Measurements from ENCODE around the gene LRRC66.

The LRRC66 gene

DNA sequence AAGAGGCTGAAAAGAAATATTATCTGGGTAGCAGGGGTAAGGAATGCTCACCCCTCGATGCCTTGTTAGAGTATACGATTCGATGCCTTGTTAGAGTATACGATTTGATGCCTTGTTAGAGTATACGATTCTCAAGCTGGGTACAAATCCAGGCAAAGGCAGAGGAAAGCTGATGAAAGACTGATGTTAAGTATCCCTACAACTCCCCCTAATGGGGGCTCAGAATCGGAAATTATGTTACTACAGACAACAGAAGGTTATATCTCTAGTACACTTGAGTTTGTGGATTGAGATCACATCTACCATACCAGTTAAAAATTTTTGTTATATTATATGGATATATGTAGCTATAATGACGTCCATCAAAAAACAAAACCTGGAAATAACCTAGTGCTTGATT, 4.8 kb downstream of the LRRC66 start:
- DNase-seq (ENCODE audit: low read depth): peak; percentile 23
- no peak overlapping the region for H3K4me3 ChIP-seq (replicated peaks; ENCODE audit: low read depth, low read length)
- TF ChIP-seq, protein P1, sequence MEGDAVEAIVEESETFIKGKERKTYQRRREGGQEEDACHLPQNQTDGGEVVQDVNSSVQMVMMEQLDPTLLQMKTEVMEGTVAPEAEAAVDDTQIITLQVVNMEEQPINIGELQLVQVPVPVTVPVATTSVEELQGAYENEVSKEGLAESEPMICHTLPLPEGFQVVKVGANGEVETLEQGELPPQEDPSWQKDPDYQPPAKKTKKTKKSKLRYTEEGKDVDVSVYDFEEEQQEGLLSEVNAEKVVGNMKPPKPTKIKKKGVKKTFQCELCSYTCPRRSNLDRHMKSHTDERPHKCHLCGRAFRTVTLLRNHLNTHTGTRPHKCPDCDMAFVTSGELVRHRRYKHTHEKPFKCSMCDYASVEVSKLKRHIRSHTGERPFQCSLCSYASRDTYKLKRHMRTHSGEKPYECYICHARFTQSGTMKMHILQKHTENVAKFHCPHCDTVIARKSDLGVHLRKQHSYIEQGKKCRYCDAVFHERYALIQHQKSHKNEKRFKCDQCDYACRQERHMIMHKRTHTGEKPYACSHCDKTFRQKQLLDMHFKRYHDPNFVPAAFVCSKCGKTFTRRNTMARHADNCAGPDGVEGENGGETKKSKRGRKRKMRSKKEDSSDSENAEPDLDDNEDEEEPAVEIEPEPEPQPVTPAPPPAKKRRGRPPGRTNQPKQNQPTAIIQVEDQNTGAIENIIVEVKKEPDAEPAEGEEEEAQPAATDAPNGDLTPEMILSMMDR (IDR thresholded peaks at IDR 0.05; ENCODE audit: low read length, missing control alignments): peak; percentile 3

DNA sequence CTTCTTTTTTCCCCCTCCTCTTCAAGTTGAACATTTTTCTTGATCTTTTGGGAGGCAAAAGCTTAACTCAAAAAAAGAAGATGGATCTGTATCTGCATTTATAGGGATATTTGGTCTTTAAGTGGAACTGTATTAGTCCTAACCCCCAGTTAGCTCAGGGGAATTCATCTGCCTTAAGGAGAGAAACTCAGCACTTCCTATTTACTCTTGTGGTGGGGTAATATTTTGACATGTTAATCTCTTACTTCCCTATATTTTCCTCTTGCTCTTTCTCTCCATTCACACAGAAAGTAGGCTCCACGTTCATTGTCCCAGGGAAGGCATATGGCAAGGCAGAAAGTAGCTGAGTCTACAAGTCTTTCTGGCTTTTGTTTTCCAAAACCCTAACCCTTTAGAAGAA, 5.3 kb downstream of the LRRC66 start:
- DNase-seq (ENCODE audit: low read depth): no peak
- TF ChIP-seq, protein P1 (IDR thresholded peaks at IDR 0.05; ENCODE audit: low read length, missing control alignments): no peak

DNA sequence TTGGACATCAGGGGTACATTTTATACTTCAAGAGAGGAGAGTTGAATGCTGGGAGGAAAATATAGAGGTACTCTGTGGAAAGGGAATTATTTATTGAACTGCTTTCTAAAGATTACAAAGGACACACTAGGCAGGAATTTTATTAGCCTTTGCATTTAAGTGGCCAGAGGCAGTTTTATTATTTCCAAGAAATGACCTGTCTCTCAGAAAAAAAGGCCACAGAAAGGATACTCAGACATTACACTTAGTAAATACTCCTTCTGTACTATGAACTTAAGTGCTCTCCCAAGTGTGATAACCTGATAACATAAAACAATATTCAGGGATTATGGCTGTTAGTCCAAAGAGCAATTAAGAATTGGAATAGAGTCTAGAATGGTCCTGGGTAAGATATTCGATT, 7.5 kb downstream of the LRRC66 start:
- no peak for DNase-seq (ENCODE audit: low read depth)
- TF ChIP-seq, protein P1 (IDR thresholded peaks at IDR 0.05; ENCODE audit: low read length, missing control alignments): no peak
- H3K4me3 ChIP-seq (replicated peaks; ENCODE audit: low read depth, low read length): no peak overlapping the region

More for the DNA sequence above, 5.3 kb downstream of the LRRC66 start:
- no peak overlapping the region for H3K4me3 ChIP-seq (replicated peaks; ENCODE audit: low read depth, low read length)

DNA sequence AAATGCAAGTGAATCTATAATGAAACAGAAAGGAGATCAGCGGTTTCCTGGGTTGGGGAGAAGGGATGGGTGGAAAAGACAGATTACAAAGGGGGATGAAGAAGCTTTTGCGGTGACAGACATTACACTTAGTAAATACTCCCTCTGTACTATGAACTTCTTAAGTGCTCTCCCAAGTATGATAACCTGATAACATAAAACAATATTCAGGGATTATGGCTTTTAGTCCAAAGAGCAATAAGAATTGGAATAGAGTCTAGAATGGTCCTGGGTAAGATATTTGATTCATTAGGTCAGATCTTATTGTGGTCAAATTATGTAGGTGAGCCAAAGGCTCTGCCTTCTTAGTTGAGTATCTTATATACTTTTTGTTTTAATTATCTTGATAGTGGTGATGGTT, 9.2 kb downstream of the LRRC66 start:
- no peak for DNase-seq (ENCODE audit: low read depth)
- TF ChIP-seq, protein P1 (IDR thresholded peaks at IDR 0.05; ENCODE audit: low read length, missing control alignments): no peak
- no peak overlapping the region for H3K4me3 ChIP-seq (replicated peaks; ENCODE audit: low read depth, low read length)

DNA sequence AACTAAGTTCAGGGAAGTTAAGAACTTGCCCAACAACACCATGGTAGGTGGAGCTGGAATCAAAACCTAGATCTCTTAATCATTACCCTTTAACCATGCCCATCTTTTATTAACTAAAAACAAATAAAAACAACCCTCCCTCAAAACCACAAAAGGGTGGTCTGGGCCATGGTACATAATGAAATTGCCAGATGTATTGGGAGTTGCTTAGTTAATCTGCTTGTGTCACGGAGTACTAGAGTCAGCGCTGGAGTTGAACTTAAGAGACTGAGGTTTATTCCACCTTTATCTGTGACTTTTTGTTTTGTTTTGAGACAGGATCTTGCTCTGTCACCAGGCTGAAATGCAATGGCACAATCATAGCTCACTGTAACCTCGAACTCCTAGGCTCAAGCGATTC, 13.3 kb downstream of the LRRC66 start:
- TF ChIP-seq, protein P1 (IDR thresholded peaks at IDR 0.05; ENCODE audit: low read length, missing control alignments): no peak
- no peak for DNase-seq (ENCODE audit: low read depth)

DNA sequence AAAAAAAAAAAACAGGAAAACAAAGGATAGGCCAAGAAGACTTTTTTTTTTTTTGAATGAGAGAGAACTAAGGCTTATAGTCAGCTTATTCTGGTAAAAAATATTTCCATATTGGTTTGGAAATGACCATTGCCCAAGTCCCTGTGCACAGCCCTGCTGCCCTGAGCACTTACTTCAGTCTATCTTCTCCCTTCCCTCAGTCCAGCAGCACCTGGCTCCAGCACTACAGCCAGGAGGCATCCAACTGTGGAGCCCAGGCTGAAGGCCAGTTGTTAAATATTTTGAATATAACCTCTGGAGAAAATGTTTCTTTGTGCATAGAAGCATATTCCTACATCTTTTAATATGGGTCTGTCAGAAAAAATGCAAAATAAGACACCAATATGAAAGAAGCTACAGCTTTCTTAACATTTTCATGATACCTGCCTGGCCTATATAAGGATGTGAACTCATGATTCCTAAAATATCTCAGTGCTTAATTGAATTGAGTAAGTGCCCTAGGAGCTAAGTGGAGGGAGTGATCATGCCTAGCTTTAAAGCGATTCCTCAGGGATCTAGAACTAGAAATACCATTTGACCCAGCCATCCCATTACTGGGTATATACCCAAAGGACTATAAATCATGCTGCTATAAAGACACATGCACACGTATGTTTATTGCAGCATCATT, 14.4 kb downstream of the LRRC66 start:
- TF ChIP-seq, protein P1 (IDR thresholded peaks at IDR 0.05; ENCODE audit: low read length, missing control alignments): no peak
- no peak for DNase-seq (ENCODE audit: low read depth)
- no peak overlapping the region for H3K4me3 ChIP-seq (replicated peaks; ENCODE audit: low read depth, low read length)

More for the DNA sequence above, 13.3 kb downstream of the LRRC66 start:
- H3K4me3 ChIP-seq (replicated peaks; ENCODE audit: low read depth, low read length): no peak overlapping the region

DNA sequence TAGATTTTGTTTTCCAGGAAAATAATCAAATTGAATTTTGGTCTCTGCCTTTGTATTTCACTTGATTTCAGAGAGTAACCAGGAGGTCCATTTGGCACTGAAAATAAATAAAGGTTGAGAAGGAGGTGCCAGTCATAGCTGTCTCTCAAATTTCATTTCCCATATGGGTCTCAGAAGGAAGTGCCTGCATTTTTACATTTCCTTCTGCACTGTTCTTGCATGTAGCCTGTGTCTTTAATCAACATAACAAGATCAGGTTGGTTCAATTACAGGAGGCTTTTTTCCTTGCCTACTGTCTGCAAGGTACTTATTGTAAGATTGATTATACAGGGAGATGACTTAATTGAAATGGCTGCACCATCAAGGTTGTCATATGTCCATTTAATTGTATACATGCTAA, 15.7 kb downstream of the LRRC66 start:
- TF ChIP-seq, protein P1 (IDR thresholded peaks at IDR 0.05; ENCODE audit: low read length, missing control alignments): no peak
- H3K4me3 ChIP-seq (replicated peaks; ENCODE audit: low read depth, low read length): no peak overlapping the region
- no peak for DNase-seq (ENCODE audit: low read depth)
